SHP77 (cell line): Measurements from ENCODE around the gene SPON1.

Source experiments
- DNase-seq, 2 experiments: peaks; one replicate each; lab custom pipeline; 2025; lab: John Stamatoyannopoulos, UW

The SPON1 gene

DNA sequence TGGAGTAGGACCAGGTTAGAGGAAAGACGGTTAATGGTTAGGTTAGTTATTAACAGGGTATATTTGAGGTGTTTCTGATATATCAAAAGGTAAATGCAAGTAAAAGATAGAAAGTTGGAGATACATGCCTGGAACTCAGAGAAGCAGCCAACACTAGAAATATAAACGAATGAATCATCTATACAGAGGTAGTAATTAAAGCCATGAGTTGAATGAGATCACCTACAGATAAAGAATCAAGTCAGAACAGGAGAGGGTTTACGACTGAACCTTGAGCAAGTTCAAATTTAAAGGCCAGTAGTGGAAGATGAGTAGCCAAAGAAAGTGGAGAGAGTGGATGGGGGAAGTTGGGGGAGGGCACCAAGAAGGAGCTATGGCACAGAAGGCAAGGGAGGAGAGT is 73.9 kb downstream of the SPON1 start:
- no peak for DNase-seq

GRCh38 chr11:14041040-14041439 is 78.5 kb downstream of the SPON1 start:
- no peak for DNase-seq

GRCh38 chr11:14041565-14041964 is 79.0 kb downstream of the SPON1 start:
- DNase-seq = no peak

GRCh38 chr11:14042686-14043465 is 80.4 kb downstream of the SPON1 start:
- DNase-seq = no peak

DNA sequence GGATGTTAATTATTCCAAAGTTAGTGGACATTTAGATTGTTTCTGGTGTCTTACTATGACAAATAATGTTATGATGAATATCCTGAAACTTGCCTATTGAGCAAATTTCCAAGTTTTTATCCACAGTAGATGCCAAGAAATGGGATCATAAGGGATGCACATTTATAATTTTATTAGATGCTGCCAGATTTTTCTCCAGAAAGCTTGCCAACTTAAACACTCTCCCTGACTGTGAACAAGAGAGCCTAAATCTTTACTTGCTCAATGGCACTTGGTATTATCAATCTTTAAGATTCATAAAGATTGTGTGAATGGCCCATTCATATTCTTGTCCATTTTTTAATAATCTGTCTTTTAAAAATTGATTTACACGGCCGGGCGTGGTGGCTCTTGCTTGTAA is 82.4 kb downstream of the SPON1 start:
- DNase-seq = no peak

DNA sequence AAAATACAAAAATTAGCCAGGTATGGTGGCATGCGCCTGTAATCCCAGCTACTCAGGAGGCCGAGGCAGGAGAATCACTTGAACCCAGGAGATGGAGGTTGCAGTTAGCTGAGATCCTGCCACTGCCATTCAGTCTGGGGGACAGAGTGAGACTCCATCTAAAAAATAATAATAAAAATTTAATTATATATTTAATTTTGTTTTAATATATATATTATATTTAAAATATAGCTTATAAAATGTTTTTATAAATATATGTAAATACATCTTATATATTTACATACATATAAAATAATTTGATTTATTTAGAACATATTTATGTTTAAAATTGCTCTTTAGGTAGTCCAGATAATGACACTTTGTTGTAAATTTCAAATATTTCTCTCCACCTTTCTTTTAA is 82.9 kb downstream of the SPON1 start:
- no peak for DNase-seq

DNA sequence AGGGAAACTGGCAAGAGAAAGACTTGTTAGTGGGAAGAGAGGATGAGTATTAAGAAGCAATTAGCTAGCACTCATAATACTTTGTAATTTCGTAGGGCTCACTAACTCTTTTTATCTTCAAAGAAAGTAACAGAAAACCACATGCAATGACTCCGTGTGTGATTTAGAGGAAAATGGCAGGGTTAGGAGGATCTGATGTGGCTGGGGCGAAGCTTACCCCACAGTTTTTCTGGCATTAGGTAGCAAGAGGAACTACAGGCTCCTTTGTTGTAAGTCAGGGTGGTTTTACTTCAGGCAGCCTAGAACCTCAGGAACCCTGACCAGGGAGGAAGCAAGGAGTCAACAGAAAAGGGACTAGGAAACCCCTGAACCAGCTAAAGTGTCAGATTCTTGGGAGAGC is 89.7 kb downstream of the SPON1 start:
- DNase-seq = no peak

DNA sequence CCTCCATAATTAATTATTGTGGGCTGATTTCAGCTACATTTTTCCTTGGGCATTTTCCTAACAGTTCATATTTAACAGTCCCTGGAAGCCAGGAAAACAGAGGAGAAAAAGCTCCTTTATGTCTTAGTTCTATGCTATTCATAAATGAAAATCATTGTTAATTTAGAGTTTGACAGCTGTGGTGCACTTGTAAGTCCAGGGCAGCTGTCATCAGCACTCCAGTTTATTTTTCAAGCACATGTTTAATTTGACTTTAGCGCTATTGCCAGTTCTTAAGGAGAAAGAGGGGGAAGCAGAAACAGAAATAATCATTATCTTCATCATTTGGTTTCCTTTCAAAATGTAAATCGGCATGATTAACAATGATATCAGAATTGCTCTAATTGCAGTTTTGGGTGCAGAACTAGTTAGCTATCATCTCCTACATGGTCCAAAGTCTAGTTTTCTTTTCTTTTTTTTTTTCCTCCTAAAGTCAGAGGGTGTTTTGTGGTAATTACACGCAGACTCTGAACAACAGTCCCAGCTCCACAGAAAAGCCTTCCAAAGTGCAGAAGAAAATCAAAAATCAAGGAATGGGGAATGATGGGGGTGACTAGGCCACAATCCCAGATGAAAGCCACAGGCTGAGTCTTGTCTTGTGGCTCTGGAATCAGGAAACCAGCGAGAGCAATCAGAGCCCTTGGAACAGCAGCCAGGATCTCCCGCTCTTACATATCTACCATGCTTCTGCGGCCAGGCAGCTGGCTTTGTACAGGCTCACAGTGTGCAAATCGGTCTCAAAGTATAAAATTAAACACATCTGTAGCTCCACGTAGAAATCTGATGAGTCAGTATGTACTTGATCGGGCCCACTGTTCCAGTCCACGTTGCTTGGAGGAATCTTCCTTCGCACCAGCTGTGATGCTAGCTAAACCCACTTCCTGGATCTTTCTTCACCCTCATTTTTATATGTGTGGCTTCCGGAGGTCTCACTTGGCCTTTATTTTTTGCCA is 91.9 kb downstream of the SPON1 start:
- no peak for DNase-seq

- DNase-seq = no peak
Observed at GRCh38 chr11:14055936-14056335, 93.4 kb downstream of the SPON1 start.

DNA sequence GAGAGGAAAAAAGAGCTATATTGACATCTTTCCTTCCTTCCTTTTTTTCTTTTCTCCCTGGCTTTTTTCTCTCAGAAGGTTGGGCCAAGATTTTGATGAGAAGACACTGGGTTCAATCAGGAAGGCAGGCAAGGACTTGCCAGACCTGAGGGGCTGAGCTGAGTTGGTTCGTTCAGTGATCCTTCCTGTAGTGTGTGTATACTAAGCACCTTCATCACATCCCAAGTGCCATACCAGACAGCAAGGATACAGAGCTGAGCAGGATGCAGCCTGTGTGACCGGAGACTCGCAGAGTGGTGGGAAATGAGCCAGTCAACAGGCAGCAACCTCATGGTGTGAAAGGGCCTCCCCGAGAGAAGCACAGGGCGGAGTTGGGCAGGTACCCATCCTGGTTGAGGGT is 95.5 kb downstream of the SPON1 start:
- no peak for DNase-seq

DNA sequence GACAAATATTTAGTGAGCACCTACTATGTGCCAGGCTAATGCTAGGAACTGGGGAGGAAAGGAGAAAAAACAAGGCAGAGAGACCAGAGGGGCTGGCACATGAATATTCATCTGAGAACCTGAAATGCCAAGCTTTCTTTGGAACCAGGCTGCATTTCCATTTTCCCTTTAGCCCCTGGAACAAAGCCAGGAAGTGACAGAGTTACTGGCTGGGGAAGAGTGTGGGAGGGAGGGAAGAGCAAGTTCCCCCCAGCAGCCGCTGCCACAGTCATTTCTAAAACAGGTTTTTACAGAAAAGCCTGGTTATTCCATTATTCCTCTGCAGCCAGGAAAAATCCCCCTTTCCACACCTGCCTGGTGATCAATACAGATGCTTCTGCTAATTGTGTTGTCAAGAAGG is 97.0 kb downstream of the SPON1 start:
- no peak for DNase-seq

DNA sequence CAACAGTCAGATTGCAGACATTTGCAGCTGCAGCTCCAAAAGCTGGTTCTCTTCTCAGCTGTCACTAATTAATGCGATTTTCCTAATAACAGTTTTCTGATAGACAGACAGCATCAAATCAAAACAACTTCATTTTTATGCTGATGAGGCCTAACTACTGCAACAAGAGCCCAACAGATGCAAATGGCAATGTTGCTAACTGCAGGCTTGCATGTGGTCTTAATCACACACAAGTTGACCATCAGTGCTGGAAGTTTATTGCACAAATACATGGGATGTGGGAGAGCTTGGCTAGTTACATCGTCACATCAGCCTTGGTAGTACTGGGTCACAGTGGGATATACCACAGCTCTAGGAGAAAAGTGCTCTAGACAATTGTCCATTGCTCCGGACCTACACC is 99.2 kb downstream of the SPON1 start:
- DNase-seq = no peak

- no peak for DNase-seq
Observed at GRCh38 chr11:14065141-14065540, 102.6 kb downstream of the SPON1 start.

GRCh38 chr11:14065681-14066080 is 103.2 kb downstream of the SPON1 start:
- no peak for DNase-seq

DNA sequence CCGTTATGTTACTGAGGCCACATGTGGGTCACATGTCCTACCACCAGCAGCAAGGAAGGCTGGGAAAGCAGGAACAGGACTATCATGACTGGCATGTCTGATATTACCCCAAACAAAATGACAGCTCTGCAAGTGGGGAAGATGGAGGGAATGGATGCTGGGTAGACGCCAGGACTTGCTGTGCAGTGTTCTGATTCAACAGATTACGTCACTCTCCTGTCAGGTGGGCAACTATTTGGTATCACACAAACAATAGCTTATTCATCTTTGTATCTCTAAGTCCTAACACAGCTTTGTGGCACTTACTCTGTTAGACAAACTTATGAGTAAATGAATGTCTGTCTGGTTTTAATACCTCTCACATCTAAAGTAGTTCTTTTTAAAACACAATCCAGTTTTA is 105.2 kb downstream of the SPON1 start:
- no peak for DNase-seq

DNA sequence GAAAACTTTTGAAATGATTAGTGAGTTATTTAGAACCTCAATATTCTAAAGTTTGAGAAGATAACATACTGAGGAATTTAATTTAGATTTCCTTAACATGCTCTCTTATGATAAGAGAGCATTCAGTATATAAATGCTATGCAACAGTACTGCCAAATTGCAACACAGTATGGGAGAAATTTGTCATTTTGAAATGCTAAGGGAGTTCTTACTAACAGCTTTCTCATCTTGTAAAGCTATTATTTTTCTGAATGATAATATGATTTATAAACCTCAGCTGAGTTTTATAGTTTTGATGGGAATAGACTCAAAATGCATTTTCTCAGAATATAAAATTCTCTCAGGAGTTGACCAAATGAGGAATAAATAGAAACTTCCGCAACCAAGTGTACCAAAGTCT is 108.4 kb downstream of the SPON1 start:
- DNase-seq = no peak

- DNase-seq = no peak
Observed at GRCh38 chr11:14073849-14074476, 111.4 kb downstream of the SPON1 start.

GRCh38 chr11:14075118-14076078 is 112.9 kb downstream of the SPON1 start:
- DNase-seq = no peak

DNA sequence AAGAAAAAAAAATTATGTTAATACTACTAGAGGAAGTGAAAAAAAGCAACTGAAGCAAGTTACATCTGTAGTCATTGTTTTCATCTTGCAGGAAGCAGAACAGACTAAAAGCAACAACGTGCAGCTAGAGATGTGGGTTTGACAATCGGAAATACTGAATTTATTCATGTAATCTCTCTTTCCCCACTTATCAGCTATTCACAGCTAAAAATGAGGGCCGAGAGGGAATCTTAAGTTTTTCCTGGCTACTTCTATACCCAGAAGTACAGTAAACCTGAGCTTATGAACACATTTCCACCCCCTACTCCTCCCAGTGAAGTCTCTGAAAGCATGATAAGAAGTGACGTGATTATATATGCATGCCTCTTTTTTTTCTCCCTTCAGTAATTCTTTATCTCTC is 116.5 kb downstream of the SPON1 start:
- no peak for DNase-seq

DNA sequence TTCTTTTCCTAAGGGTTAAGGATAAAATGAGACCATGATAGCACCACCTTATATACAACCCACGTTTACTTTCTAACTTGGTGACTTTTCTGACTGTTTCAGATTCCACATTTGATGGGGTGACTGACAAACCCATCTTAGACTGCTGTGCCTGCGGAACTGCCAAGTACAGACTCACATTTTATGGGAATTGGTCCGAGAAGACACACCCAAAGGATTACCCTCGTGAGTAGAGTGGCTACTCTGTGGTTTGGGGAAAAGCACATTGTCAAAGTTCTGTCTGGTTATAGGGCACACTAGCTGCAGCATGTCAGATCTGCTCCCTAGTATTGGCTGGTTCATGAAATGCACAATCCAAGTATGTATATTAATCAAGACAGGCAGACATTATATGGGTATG is 117.3 kb downstream of the SPON1 start:
- DNase-seq = no peak

- DNase-seq = no peak
Observed at GRCh38 chr11:14081581-14082231, 119.2 kb downstream of the SPON1 start.
